NCI-H146 (cell line): ENCODE data around the gene KLK4.
A peak's percentile ranks its signal among the peaks of the same experiment; 100 is the strongest.
"Not testable (repeated sequence)": the region's sequence is repeated elsewhere in the genome, so short reads cannot be mapped to it uniquely, and the experiment has no call there.

Source experiments
- DNase-seq: peaks from one replicate; lab custom pipeline; 2025; lab: John Stamatoyannopoulos, UW

Gene KLK4

GRCh38 chr19:50912727-50913716 lies 1.8 kb upstream of the KLK4 start:
- DNase-seq, result no peak

- no peak for DNase-seq
Observed at GRCh38 chr19:50912102-50912599, 956 bp upstream of the KLK4 start.

DNA sequence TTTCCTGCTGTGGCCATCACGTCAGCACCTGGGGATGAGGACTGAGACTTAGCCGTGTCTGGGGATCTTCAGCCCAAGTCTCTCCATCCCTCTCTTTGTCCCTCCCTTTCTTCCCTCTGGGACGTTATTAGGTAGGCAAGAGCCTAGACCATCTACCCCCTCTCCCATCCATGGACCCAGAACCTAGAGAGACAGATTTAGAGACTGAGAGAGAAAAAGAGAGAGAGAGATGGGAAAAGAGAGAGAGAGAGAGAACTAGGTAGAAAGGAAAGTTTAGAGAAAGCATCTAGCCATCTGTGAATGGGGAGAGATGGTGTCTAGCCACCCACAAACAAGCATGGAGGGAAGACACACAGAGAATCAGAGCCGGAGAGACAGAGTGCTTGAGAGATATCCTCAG lies 473 bp downstream of the KLK4 start:
- no peak for DNase-seq

- DNase-seq, result peak; percentile 84
Observed at GRCh38 chr19:50909240-50910070, 1.7 kb downstream of the KLK4 start.

- no peak for DNase-seq
Observed at GRCh38 chr19:50908336-50908735, 2.9 kb downstream of the KLK4 start.

GRCh38 chr19:50906217-50906616 lies 5.0 kb downstream of the KLK4 start:
- peak; percentile 47 for DNase-seq

- DNase-seq, result no peak
Observed at GRCh38 chr19:50902640-50903039, 8.6 kb downstream of the KLK4 start.

GRCh38 chr19:50899569-50899968 lies 11.6 kb downstream of the KLK4 start:
- DNase-seq, result no peak

GRCh38 chr19:50898018-50898417 lies 13.2 kb downstream of the KLK4 start:
- no peak for DNase-seq

- no peak for DNase-seq
Observed at GRCh38 chr19:50897612-50898011, 13.6 kb downstream of the KLK4 start.

GRCh38 chr19:50897191-50897607 lies 14.0 kb downstream of the KLK4 start:
- DNase-seq, result no peak

DNA sequence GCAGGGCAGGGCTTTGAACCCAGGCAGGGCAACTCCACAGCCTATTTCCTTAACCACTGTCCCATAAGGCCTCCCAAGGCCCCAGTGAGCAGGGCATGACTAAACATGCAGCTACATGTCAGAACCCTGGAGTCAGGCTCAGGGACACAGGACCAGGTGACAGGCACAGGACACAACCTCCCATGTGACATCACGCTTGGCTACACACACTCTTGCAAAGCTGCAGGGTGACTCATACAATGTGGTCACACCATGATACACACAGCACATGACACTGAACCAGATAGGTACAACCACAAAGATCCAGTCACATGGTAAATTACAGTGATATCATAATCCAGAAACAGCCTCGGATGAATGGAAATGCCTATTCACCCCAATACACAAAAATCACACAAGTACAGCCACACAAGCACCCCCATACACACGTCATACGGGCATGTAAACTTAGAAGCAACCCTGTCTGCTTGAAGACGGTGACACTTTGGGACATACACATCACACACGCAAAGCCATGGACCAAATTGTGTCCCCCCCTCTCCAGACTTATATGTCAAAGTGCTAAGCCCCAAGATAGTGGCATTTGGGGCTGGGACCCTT lies 14.5 kb downstream of the KLK4 start:
- DNase-seq, result peak; percentile 61

DNA sequence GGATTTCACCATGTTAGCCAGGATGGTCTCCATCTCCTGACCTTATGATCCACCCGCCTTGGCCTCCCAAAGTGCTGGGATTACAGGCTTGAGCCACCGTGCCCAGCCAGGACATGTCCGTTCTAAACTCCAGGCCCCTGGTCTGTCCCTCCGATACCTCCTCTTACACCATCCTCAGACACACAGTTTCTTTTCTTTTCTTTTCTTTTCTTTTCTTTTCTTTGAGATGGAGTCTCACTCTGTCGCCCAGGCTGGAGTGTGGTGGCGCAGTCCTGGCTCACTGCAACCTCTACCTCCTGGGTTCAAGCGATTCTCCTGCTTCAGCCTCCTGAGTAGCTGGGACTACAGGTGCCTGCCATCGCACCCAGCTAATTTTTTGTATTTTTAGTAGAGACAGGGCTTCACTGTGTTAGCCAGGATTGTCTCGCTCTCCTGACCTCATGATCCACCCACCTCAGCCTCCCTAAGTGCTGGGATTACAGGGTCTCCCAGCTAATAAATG lies 15.1 kb downstream of the KLK4 start:
- DNase-seq, result not testable (repeated sequence)

DNA sequence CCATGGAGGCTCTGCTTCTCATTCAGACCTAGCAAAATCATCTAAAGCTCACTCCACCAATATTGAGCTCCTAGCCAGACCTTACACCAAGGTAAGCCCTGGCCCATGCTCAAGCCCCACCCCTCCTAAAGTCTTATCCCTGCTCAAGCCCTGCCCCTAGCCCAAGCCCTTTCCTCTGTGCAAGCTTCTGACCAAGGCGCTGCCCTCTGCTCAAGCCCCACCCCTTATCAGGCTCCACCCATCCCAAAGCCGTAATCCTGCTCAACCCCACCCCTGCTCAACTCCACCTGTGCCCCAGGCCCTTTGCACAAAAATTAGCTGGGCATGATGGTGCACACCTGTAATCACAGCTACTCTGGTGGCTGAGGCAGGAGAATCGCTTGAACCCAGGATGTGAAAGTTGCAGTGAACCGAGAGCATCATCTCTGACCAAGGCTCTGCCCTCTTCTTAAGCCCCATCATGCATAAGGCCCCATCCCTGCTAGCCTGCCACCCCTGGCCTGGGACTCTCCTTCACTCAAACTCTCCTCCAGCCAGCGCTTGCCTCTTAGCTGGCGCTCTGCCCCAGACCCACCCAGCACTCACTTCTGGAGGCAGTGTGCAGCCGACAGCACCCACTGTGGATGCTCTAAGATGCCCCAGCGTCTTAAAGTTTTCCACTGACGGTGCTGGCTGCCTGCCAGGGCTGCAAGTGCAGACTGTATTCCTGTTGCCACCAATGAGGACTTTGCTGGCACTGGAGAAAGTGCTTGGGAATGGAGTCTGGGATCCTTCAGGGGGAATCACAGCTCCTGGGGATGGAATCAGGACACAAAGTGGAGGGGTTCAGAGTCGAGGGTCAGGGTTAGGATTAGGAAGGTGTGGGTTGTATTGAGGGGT lies 16.5 kb downstream of the KLK4 start:
- no peak for DNase-seq

DNA sequence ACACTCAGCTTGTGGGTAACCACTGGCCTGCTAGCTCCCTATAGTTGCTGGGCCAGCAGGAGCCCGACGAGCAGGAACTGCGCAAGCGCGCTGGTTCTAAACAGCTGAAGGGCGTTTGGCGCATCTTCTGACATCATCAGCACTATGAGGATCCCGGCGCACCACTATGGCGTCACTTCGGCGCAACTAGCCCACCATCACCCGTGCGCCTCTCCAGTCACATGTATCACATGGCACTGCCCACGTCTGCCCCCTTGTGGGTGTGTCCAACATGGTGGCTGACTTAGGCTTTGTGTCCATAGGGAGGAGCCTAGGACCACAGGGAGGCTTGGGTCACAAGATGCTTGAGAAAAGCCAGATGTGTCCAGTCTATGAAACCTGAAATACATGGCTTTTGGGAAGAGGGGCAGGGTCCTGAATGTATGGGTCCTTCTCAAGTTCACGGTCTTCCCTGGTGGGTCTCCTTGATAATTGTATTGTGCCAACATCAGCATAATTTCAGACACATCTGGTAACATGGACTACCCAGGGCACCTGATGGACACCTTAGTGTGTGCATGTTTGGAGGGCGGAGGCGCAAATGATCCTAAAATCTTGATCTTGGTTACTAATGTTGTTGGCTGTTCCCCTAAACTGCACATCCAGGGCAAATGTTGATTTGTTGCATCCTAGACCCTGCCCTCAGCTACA lies 18.0 kb downstream of the KLK4 start:
- peak; percentile 54 for DNase-seq

DNA sequence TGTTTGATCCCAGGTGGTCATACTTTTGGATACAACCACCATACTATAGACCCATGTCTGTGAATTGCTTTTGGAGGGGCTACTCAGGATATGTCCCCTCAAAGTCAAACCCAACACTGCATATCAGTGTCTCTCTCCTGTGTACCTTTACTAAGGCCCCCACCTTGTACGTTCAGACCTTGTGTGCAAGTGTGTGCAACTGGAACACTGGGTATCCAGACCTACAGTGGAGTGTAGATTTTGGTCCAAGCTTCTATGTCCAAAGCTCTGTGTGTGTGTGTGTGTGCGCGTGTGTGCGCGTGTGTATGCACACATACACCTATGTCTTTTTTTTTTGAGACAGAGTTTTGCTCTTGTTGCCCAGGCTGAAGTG lies 20.0 kb downstream of the KLK4 start:
- no peak for DNase-seq

GRCh38 chr19:50890422-50891252 lies 20.6 kb downstream of the KLK4 start:
- DNase-seq, result no peak

- DNase-seq, result no peak
Observed at GRCh38 chr19:50889638-50890037, 21.6 kb downstream of the KLK4 start.

- DNase-seq, result no peak
Observed at GRCh38 chr19:50882188-50882587, 29.0 kb downstream of the KLK4 start.

- DNase-seq, result no peak
Observed at GRCh38 chr19:50880241-50880640, 31.0 kb downstream of the KLK4 start.
